Stimulated activated CD8-positive, alpha-beta memory T cell treated with anti-CD3 and anti-CD28 coated beads, Interleukin-7, amount 100 ng/mL, for 24 hours (primary cell): Measurements from ENCODE around the gene PARD3.

Experiments
- DNase-seq: peaks from one replicate; pipeline ENCODE4 v3.0.0-alpha.2; 2020; ENCODE audit warnings: low read depth

The PARD3 gene

DNA sequence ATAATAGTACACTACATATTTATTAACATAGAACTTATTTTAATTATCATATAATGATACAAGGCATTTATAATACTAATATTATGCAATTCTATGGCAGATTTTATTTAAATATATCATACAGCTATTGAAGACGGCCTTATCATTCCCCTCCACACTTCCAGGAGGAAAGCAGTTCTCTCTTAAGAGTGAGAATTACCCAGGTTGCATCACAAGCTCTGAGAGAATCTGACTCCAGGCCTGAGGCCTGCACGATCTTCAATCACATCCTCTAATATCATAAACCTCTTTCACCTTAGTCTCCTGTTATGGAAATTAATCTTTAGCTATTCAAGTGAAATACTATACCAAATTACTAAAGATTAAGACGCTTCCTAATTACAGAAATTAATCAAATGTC lies 564.4 kb downstream of the PARD3 start:
- DNase-seq: no peak

DNA sequence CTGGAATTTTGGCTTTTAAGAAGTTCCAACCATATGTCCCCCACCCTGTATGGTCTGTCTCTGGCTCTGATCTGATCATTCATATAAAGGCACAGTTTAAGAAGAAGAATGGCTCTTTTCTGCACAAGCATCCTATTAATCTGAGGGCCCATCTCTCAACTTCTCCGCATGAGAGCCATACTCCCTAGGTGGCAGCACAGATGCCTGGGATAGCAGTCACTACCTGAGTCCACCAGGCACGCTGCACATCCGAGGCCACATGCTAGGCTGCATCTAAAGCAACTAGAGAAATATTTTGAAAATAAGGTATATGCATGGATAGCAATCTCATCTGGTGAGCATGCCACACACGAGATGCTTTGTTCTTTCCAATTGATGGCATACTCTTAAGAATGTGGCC lies 565.5 kb downstream of the PARD3 start:
- no peak for DNase-seq

- DNase-seq: no peak
These were observed 567.5 kb downstream of the PARD3 start for GRCh38 chr10:34247560-34247959.

- DNase-seq: no peak
These were observed 570.2 kb downstream of the PARD3 start for GRCh38 chr10:34244756-34245484.

DNA sequence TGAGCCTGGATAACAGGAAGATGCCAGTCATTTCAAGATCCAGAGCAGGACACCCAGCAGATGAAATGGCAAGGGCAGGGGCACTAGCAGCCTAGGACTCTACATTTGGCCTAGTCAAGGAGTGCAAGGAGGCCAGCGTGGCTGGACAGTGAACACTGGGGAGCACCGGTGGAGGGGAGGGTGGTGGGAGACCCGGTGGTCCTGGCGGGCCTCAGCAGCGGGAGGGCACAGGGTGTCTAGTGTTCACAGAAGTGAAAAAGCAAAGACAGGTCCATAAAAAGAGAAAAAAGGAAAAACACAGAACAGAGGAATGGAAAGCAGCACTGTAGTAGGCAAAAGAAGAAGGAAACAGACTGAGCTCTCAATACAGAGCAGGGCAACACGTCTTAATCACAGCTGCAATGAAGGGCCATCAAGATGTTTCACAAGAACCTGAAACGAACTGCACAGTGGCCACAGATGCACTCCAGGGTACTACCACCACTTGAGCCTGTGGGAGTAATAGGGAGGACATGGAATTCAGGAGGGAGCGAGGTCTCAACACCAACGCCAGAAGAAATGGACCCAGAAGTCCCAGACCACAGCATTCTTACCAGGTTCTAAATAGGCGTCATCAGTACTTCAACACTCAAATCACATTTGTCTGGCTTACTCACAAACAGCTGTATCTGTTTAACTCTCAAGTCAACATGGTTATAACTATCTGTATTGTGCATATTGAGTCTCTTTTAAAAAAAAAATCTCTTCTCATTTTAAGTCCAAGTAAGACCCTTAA lies 573.7 kb downstream of the PARD3 start:
- no peak for DNase-seq

GRCh38 chr10:34240039-34240438 lies 575.1 kb downstream of the PARD3 start:
- DNase-seq: no peak

GRCh38 chr10:34237898-34238455 lies 577.1 kb downstream of the PARD3 start:
- no peak for DNase-seq

DNA sequence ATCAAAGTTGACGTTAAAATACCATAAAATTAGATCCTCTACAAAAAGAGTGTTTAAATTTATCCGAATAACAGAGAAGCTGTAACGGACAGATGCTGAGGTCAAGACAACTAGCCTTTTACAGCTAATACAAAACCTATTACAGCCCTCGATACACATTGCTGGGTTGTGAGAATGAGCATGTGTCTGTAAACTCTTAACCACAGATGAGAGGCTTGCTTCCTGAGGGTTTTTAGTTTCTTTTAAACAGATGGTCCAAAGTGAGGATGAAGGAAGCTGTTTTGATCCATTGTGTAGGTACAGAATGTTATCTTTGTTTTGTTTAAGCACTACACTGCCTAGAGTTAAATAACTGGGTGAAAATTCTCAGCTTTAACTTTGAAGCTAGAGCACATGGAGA lies 578.2 kb downstream of the PARD3 start:
- DNase-seq: no peak

DNA sequence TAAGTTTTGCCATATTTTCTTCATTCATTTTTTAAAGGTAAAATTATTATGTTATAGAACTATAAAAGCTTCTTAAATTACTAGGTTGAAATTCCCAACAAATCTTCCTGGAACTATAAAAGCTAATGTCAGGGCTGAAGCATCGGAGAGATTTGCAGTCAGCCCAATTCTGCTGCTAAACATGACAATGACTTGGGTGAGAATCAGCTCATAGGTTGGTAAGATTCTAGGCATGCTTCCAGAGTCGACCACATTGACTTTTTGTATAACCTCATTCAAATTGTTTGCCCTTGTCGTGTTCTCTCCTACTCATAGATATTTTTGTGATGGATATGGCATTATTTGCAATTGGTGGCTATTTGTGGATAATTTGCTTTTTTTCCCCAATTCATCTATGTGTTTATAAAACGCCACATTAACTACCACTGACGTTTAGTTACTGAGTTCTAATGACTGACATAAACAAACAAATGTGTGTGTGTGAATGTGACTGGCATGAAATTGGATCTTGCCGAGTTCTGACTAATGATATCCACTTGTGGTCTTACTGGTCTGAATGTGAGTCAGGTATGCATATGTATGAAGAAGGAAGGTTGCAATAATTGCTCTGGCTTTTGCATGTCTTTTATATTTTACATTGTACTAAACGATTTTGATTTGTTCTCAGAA lies 579.8 kb downstream of the PARD3 start:
- no peak for DNase-seq

DNA sequence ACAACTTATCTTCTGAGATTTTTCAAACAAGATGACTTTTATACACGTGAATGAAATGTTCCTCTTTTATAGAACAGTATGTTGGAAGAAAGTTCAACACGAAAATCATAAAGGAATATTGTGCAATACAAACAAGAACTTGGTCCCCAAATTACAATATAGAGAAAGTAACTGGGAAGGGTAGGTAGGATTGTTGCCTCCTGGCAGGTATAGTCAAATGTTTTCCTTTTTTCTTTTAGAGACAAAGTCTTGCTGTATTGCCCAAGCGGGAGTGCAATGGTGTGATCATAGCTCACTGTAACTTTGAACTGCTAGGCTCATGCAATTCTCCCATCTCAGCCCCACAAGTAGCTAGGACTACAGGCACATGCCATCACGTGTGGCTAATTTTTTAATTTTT lies 582.6 kb downstream of the PARD3 start:
- no peak for DNase-seq

- DNase-seq: no peak
These were observed 583.5 kb downstream of the PARD3 start for GRCh38 chr10:34231441-34232180.

DNA sequence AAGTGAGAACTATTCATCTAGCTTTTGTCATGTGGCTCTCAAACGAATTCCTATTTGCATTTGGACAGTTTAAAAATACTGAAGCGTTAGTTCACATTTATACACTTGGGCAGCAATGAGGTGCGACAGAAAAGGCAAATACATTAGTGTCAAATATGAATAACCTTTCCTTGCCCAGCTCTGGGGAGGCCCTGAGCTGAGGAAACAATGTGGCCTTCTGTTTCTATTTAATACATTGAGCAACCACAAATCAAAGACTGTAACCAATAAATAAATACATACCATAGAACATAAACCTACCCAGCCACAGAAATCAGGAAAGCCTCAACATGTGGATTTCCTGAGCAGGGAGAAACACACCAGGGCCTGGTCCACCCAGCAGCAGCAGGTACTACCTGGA lies 585.2 kb downstream of the PARD3 start:
- no peak for DNase-seq

GRCh38 chr10:34228066-34228465 lies 587.0 kb downstream of the PARD3 start:
- no peak for DNase-seq

- DNase-seq: no peak
These were observed 590.5 kb downstream of the PARD3 start for GRCh38 chr10:34224639-34225038.

DNA sequence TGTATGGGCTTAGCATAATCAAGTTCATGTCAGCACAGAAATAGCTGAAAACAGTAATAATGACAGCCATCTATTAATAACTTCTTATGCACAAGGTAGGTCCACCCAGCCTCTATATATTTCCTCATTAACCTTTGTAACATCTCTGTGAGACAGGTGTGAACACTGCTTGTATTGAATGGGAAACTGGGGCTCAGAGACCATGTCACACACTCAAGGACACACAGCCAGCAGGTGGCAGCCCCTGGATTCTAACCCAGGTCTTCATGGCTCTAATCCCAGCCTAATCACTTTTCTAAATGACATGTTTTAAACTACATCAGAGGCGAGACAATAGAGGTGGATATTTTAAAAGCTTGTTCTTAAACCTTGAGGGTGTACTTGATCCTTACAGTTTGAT lies 591.4 kb downstream of the PARD3 start:
- DNase-seq: no peak

DNA sequence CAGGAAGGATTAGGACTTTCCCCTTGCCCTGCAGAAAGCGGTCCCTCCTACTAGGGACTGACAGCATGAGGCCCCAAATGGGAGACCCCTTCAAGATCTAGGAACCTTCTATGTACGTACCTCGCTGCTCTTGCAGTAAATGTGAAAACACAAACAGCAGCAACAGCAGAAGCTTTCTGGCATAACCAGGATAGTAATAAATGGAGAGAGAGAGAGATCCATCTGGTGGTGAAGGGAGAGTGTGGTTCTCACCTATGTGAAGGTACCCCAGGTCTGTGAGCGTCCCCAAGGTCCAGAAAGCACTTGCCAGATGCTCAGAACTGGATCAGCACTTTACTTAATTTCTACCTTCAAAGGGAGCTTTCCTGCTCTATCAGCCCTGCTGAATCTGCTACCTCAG lies 592.7 kb downstream of the PARD3 start:
- DNase-seq: no peak

GRCh38 chr10:34219753-34220548 lies 595.1 kb downstream of the PARD3 start:
- no peak for DNase-seq

DNA sequence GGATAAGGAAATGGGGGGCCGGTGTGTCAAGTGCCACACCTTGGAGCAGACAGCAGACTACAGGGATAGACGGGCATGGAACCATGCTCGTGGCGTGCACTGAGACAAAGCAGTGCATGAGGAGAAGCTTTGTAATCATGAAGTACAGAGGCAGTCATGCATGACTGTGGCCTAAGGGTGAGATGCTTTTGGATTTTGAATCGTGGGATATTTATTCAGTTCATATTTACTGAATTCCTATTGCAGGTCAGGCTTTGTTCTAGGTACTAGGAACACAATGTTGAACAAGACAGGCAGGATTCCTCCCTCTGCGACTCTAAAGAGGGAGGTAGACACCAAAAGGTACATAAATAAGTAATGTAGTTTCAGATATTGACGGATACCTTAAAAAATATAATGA lies 597.6 kb downstream of the PARD3 start:
- no peak for DNase-seq

DNA sequence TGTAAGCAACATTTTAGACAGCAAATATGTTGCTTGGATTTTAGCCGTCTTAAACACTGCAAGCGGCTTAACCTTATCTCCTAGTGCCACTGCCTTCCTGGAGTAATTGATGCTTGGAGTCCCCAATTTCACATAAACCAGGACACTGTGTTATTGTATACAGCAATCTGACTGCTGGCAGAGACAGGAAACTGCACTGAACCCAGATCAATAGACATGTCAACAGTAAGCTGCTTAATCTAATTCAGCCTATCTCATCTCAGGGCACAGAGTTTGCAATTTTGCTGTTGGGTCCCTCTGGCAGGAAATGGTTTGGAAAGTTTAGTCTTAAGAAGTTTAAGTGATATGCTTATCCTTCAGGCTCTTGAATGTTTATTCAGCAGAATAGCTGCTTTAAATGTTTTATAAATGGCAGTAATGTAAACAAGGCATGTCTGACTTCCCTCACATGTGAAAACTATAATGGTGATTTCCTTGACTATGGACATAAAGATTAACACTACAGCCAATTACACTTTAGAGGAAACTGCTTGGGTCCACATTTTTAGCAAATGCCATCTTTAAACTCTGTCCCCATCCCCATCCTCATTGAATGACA lies 598.6 kb downstream of the PARD3 start:
- no peak for DNase-seq

- no peak for DNase-seq
These were observed 601.3 kb downstream of the PARD3 start for GRCh38 chr10:34213805-34214197.
